Endodermal cell (in vitro differentiated cells): Measurements from ENCODE around the gene HSPBAP1. TPM values are rescaled to one million over a fixed set of nuclear protein-coding genes. Genes with fewer than 3 reads are reported as not detected.

ENCODE experiments used
- DNase-seq: peaks from one replicate; pipeline ENCODE4 v3.0.0-alpha.2; 2017
- H3K27ac ChIP-seq: 2 replicates; pipeline ENCODE4 v1.5.1; 2013; ENCODE audit warnings: mild to moderate bottlenecking, low read depth, low read length, moderate library complexity
- H3K27me3 ChIP-seq: 2 replicates; pipeline ENCODE4 v1.6.1; 2013; ENCODE audit warnings: mild to moderate bottlenecking, low read length, moderate library complexity; ENCODE audit not compliant: insufficient read depth, control insufficient read depth, poor library complexity, severe bottlenecking
- H3K36me3 ChIP-seq: 2 replicates; pipeline ENCODE4 v1.7.0; 2013; ENCODE audit warnings: mild to moderate bottlenecking, low read length, moderate library complexity; ENCODE audit not compliant: control insufficient read depth, insufficient read depth
- H3K4me1 ChIP-seq: one replicate; pipeline ENCODE4 v1.7.0; 2013; ENCODE audit warnings: low read length; ENCODE audit not compliant: control insufficient read depth, insufficient read depth
- H3K4me3 ChIP-seq: 2 replicates; pipeline ENCODE4 v1.5.1; 2013; ENCODE audit warnings: mild to moderate bottlenecking, low read length, moderate library complexity
- H3K9ac ChIP-seq: 2 replicates; pipeline ENCODE4 v1.6.1; 2013; ENCODE audit warnings: mild to moderate bottlenecking, low read length, moderate library complexity; ENCODE audit not compliant: poor library complexity, severe bottlenecking; ENCODE audit errors: extremely low read depth
- H3K9me3 ChIP-seq: 2 replicates; pipeline ENCODE4 v1.6.1; 2013; ENCODE audit warnings: mild to moderate bottlenecking, low read length, moderate library complexity; ENCODE audit not compliant: control insufficient read depth
- H3K27ac Mint-ChIP-seq: 2 replicates; pipeline ENCODE4 v1.8.0; 2020; ENCODE audit warnings: mixed read lengths
- H3K27me3 Mint-ChIP-seq: 2 replicates; pipeline ENCODE4 v1.8.0; 2021; ENCODE audit warnings: mild to moderate bottlenecking, mixed read lengths; ENCODE audit not compliant: insufficient read depth
- H3K36me3 Mint-ChIP-seq: 2 replicates; pipeline ENCODE4 v1.8.0; 2020; ENCODE audit warnings: low read depth, mixed read lengths
- H3K4me1 Mint-ChIP-seq: 2 replicates; pipeline ENCODE4 v1.8.0; 2020; ENCODE audit warnings: mixed read lengths
- H3K4me3 Mint-ChIP-seq: 2 replicates; pipeline ENCODE4 v1.8.0; 2020; ENCODE audit warnings: mild to moderate bottlenecking, moderate library complexity, mixed read lengths
- H3K9me3 Mint-ChIP-seq: 2 replicates; pipeline ENCODE4 v1.8.0; 2020; ENCODE audit warnings: mild to moderate bottlenecking, mixed read lengths
- CTCF ChIP-seq: fragments of 200-600 bp; sonication (generic); conservative IDR thresholded peaks from 2 replicates; pipeline ENCODE4 v1.5.0; 2021; ENCODE audit warnings: antibody characterized with exemption, mild to moderate bottlenecking
- WGBS, 2 experiments: methylation state at CpG; one replicate each; pipeline versions ENCODE4 v1.1.5 to v1.1.7; 2013; ENCODE audit warnings: missing lambda C conversion rate in 2 of 2, mixed read lengths in 1 of 2; ENCODE audit not compliant: insufficient coverage in 1 of 2, insufficient read length in 1 of 2; 5-methylcytosine and 5-hydroxymethylcytosine counted together
- total RNA-seq, 2 donors: library from RNA; stranded (reverse); fragmentation: NEBNext Ultra II Directional in 1 of 2; extraction: Animal tissue kit (Norgen Biotek cat#: 25700) in 1 of 2; gene quantifications; 2 replicates in 1 of 2; 3 replicates in 1 of 2; pipeline ENCODE4 v1.2.1, GENCODE V29; 2021

HSPBAP1 gene
- total RNA-seq, 2 donors from 2014 or later: 8.8 to 9.1 TPM

GRCh38 chr3:122802323-122802722 lies 8.7 kb upstream of the HSPBAP1 start:
- Histone ChIP-seq H3K4me3 (no peak overlapping the region), H3K36me3 (peaks cover 17% of the 10 kb centered on the region), H3K9ac (no peak overlapping the region), H3K4me1 (peaks cover 8% of the 10 kb centered on the region), H3K27me3 (no peaks in the 10 kb centered on the region), H3K9me3 (no peaks in the 10 kb centered on the region), H3K27ac (no peak overlapping the region)
- H3K4me3 Mint-ChIP-seq: no peak overlapping the region
- DNase-seq: no peak
- H3K27me3 Mint-ChIP-seq: peaks cover 11% of the 10 kb centered on the region
- no peak overlapping the region for H3K27ac Mint-ChIP-seq
- 90 to 92% methylated on average over 1 of the region's 1 CpG for WGBS, 2 experiments
- H3K4me1 Mint-ChIP-seq: peaks cover 3% of the 10 kb centered on the region
- peaks cover 10% of the 10 kb centered on the region for H3K36me3 Mint-ChIP-seq
- no peaks in the 10 kb centered on the region for H3K9me3 Mint-ChIP-seq
- TF ChIP-seq CTCF: no peak

- H3K36me3 Mint-ChIP-seq: peaks cover 9% of the 10 kb centered on the region
- H3K9ac ChIP-seq: no peak overlapping the region
- H3K27me3 Mint-ChIP-seq: peaks cover 26% of the 10 kb centered on the region
- peaks cover 8% of the 10 kb centered on the region for H3K4me1 ChIP-seq
- DNase-seq: no peak
- H3K36me3 ChIP-seq: peaks cover 9% of the 10 kb centered on the region
- H3K9me3 Mint-ChIP-seq: no peaks in the 10 kb centered on the region
- H3K27ac ChIP-seq: no peak overlapping the region
- peak overlapping the region; percentile 65 for H3K4me3 ChIP-seq
- no peaks in the 10 kb centered on the region for H3K9me3 ChIP-seq
- no peaks in the 10 kb centered on the region for H3K27me3 ChIP-seq
- no peak overlapping the region for H3K4me3 Mint-ChIP-seq
- 91 to 96% methylated on average over 3 of the region's 3 CpGs for WGBS, 2 experiments
- H3K4me1 Mint-ChIP-seq: peaks cover 9% of the 10 kb centered on the region
- TF ChIP-seq CTCF: no peak
- H3K27ac Mint-ChIP-seq: no peak overlapping the region
Measured at GRCh38 chr3:122800706-122801237, 7.1 kb upstream of the HSPBAP1 start.

- H3K27me3 ChIP-seq: no peaks in the 10 kb centered on the region
- Mint-ChIP-seq H3K4me3 (no peak overlapping the region), H3K4me1 (peaks cover 10% of the 10 kb centered on the region), H3K9me3 (no peaks in the 10 kb centered on the region), H3K27ac (no peak overlapping the region), H3K27me3 (peaks cover 29% of the 10 kb centered on the region), H3K36me3 (peaks cover 9% of the 10 kb centered on the region)
- DNase-seq: no peak
- TF ChIP-seq CTCF: no peak
- peak overlapping the region; percentile 65 for H3K4me3 ChIP-seq
- peaks cover 8% of the 10 kb centered on the region for H3K4me1 ChIP-seq
- WGBS, 2 experiments: 92 to 96% methylated on average over 1 of the region's 1 CpG
- H3K27ac ChIP-seq: no peak overlapping the region
- no peak overlapping the region for H3K9ac ChIP-seq
- H3K36me3 ChIP-seq: peaks cover 9% of the 10 kb centered on the region
- H3K9me3 ChIP-seq: no peaks in the 10 kb centered on the region
Measured at GRCh38 chr3:122800031-122800430, 6.4 kb upstream of the HSPBAP1 start.
